ENCODE results near the gene FSHR. TPM values are rescaled to one million over a fixed set of nuclear protein-coding genes. Genes with fewer than 3 reads are reported as not detected.

The FSHR gene
- total RNA-seq, 2 donors from 2014 or later = 13.6 TPM; not detected in 1

GRCh38 chr2:48940606-48941005 lies 213.7 kb downstream of the FSHR start:
- TF ChIP-seq POLR2AphosphoS5 (IDR thresholded peaks at IDR 0.05) (no peak), POLR2A (IDR thresholded peaks at IDR 0.05) (no peak), CTCF (IDR thresholded peaks at IDR 0.05) (no peak)
- no peak for DNase-seq (ENCODE audit: low spot score)
- no peaks in the 10 kb centered on the region for H3K9me3 ChIP-seq
- H3K36me3 ChIP-seq = no peaks in the 10 kb centered on the region
- WGBS = 73% methylated on average over 3 of the region's 3 CpGs
- intact Hi-C loops (cut with DNase I) = no loop called here
- no peaks in the 10 kb centered on the region for H3K4me1 ChIP-seq (replicated peaks)
- H3K27me3 ChIP-seq (replicated peaks; ENCODE audit: insufficient read depth) = no peaks in the 10 kb centered on the region
- H3K27ac ChIP-seq = no peak overlapping the region
- H3K4me3 ChIP-seq = no peak overlapping the region

DNA sequence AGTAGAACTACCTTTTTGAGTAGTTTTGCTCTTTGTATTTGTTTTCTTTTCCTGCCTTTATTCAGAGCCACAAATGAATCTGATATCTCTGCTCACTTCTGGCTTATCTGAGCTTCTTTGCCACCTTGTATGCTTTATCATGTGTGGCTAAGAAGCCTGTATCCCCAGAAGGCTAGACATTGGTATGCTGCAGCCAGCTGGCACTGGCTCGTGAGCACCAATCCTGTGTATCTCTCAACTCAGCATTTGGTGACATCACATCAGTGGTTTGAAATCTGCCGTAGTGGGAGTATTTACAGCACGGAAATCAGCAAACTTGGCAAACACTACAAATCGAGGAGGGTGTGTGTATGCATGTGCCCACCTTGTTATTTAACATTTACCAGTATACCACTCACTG lies 215.1 kb downstream of the FSHR start:
- Histone ChIP-seq H3K36me3 (no peaks in the 10 kb centered on the region), H3K4me3 (no peak overlapping the region), H3K9me3 (no peaks in the 10 kb centered on the region), H3K27me3 (replicated peaks; ENCODE audit: insufficient read depth) (no peaks in the 10 kb centered on the region), H3K27ac (no peak overlapping the region), H3K4me1 (replicated peaks) (no peaks in the 10 kb centered on the region)
- intact Hi-C loops (cut with DNase I) = no loop called here
- 67% methylated on average over 4 of the region's 4 CpGs for WGBS
- no peak for TF ChIP-seq POLR2AphosphoS5 (IDR thresholded peaks at IDR 0.05)
- no peak for TF ChIP-seq POLR2A (IDR thresholded peaks at IDR 0.05)
- no peak for TF ChIP-seq CTCF (IDR thresholded peaks at IDR 0.05)
- no peak for DNase-seq (ENCODE audit: low spot score)

GRCh38 chr2:48938231-48938630 lies 216.1 kb downstream of the FSHR start:
- no peak overlapping the region for H3K27ac ChIP-seq
- no peaks in the 10 kb centered on the region for H3K27me3 ChIP-seq (replicated peaks; ENCODE audit: insufficient read depth)
- no peak for TF ChIP-seq CTCF (IDR thresholded peaks at IDR 0.05)
- no peak for TF ChIP-seq POLR2AphosphoS5 (IDR thresholded peaks at IDR 0.05)
- TF ChIP-seq POLR2A (IDR thresholded peaks at IDR 0.05) = no peak
- no peaks in the 10 kb centered on the region for H3K4me1 ChIP-seq (replicated peaks)
- no peak overlapping the region for H3K4me3 ChIP-seq
- no peaks in the 10 kb centered on the region for H3K36me3 ChIP-seq
- no peaks in the 10 kb centered on the region for H3K9me3 ChIP-seq
- DNase-seq (ENCODE audit: low spot score) = no peak
- intact Hi-C loops (cut with DNase I) = no loop called here
- 85% methylated on average over 4 of the region's 4 CpGs for WGBS

GRCh38 chr2:48934807-48935206 lies 219.5 kb downstream of the FSHR start:
- Histone ChIP-seq H3K27me3 (replicated peaks; ENCODE audit: insufficient read depth) (no peaks in the 10 kb centered on the region), H3K4me1 (replicated peaks) (no peaks in the 10 kb centered on the region), H3K27ac (no peak overlapping the region), H3K9me3 (no peaks in the 10 kb centered on the region), H3K36me3 (no peaks in the 10 kb centered on the region), H3K4me3 (no peak overlapping the region)
- WGBS = 93% methylated on average over 7 of the region's 7 CpGs
- no peak for DNase-seq (ENCODE audit: low spot score)
- intact Hi-C loops (cut with DNase I) = no loop called here
- no peak for TF ChIP-seq POLR2A (IDR thresholded peaks at IDR 0.05)
- TF ChIP-seq POLR2AphosphoS5 (IDR thresholded peaks at IDR 0.05) = no peak
- TF ChIP-seq CTCF (IDR thresholded peaks at IDR 0.05) = no peak

GRCh38 chr2:48933828-48934497 lies 220.4 kb downstream of the FSHR start:
- Histone ChIP-seq H3K4me3 (no peak overlapping the region), H3K36me3 (no peaks in the 10 kb centered on the region), H3K27me3 (replicated peaks; ENCODE audit: insufficient read depth) (no peaks in the 10 kb centered on the region), H3K4me1 (replicated peaks) (no peaks in the 10 kb centered on the region), H3K27ac (no peak overlapping the region), H3K9me3 (no peaks in the 10 kb centered on the region)
- intact Hi-C loops (cut with DNase I) = no loop called here
- DNase-seq (ENCODE audit: low spot score) = no peak
- TF ChIP-seq POLR2AphosphoS5 (IDR thresholded peaks at IDR 0.05) (no peak), CTCF (IDR thresholded peaks at IDR 0.05) (no peak), POLR2A (IDR thresholded peaks at IDR 0.05) (no peak)
- WGBS = 89% methylated on average over 5 of the region's 5 CpGs

Measured in prostate gland (tissue), 2 donors.